T-helper 2 cell treated with Interferon-gamma antibody and Interleukin-4, amounts not matched to agents 100 ng/mL and 5 ng/mL, for 36 hours (primary cell): Measurements from ENCODE around the gene RPA3. TPM values are rescaled to one million over a fixed set of nuclear protein-coding genes. Genes with fewer than 3 reads are reported as not detected.
"Not testable (repeated sequence)": the region's sequence is repeated elsewhere in the genome, so short reads cannot be mapped to it uniquely, and the experiment has no call there.

Source experiments
- intact Hi-C: fragments of 100-400 bp; cut with micrococcal nuclease; formaldehyde crosslinking; loops from one replicate; pipeline ENCODE4 v1.15.1; 2023
- total RNA-seq: library from RNA; stranded (reverse); gene quantifications from 2 replicates; pipeline ENCODE4 v1.2.3, GENCODE V29; 2022

The RPA3 gene
- total RNA-seq, 1 donor from 2014 or later: 97.9 TPM

DNA sequence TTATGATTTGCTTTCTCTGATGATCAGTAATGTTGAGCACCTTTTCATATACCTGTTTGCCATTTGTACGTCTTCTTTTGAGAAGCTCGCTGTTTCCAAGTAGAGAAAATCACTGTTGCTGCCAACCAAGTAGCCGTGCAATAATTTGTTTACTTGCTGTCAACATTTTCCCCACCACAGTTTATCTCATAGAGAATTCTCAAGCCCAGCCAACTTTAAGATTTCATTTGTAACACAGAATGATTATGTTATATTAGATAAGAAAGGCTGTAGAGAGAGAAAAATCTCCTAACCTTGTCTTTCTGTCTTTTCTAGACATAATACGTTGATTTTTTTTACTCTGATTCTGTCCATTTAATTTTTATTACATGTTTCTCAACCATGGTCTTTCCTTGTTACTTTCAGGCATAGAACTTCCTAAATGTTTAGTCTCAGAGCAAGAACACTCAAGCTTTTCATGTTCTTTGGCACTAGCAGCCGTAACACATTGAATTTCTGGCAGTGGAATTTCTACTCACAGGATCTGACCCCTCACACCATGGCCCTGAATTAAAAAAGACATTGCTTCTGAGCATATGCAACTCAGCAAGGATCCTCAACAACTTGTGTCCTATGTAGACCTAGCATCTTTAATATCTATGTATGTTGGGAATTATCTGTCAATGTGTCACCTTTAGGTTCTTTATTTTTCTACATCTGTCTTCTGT, 23.1 kb downstream of the RPA3 start:
- intact Hi-C loops: no loop called here

DNA sequence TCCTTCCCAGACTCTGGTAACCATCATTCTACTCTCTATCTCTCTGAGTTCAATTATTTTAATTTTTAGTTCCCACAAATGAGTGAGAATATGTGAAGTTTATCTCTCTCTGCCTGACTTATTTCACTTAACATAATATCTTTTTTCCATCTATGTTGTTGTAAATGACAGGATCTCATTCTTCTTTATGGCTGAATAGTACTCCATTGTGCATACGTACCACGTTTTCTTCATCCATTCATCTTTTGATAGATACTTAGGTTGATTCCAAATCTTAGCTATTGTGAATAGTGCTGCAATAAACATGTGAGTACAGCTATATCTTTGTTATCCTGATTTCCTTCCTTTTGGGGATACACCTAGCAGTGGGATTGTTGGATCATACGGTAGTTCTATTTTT, 23.9 kb downstream of the RPA3 start:
- intact Hi-C loops: no loop called here

DNA sequence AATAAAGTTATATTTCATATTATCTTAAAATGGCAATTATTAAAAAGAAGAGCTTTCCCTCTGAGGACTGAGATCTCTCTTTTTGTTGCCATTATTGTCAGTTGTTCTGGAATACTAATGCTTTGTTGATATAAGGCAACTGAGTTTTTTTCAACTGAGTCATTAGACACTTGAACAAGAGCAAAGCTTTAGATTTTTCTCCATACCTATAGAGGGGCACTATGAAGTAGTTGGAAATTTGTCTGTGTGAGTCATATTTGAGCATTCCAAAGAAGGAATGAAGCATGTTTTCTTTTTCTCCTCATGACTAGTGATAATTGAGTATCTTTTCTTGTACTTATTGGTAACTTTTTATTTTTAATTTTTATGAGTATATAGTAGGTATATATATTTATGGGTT, 24.5 kb downstream of the RPA3 start:
- intact Hi-C loops: no loop called here

DNA sequence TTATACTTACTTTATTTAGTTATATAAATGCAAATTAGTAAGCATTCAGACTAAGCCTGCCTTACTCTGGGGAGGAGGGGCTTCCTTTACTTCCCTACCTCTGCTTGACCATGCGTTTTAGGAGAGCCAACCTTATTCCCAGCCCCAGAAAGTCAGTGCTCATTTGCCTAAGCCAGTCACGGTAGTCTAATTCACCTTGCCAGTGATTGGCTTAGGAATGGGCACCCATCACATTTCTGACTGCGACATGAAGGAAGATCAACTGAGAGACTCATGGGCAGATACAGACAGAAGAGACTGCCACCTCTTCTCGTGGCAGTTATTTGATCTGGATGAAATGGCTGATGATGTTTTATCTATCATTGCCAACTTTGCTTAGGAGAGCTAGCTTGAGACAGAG, 29.5 kb downstream of the RPA3 start:
- intact Hi-C loops: no loop called here

DNA sequence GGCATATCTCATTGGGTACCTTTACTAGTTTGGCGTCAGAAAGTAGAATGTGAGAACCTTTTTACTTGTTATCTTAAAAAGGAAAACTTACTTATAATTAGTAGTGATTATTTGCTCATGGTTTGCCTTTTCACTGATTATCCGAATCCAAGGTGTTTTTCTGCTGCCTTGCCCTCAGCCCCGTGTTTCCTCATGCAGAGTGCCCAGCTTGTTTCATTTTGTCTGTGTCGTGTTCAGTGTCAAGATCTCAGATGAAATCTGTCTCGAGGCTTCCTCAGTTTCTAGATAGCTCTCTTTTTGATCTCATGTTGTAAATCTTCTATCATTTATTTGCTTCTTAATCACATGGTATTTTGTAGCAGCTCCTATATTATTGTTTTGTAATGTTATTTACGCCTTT, 30.1 kb downstream of the RPA3 start:
- intact Hi-C loops: no loop called here

DNA sequence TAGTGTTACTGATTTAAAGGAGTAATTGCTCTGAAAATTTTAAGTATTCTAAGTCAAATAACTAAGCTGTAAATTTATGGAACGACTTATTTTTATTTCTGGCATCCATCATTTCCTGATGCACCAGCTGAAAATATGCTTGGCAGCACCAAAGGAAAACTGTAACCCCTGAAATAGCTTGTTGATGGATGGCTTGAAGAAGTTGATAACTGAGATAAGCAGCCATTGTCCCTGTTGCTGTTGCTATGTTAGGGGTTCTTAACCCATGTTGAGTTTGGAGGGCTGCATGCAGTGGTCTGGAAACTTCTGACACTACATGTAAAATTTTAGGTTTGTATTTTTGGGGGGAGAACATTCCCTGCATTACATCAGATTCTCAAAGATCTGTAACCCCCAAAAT, 30.6 kb downstream of the RPA3 start:
- intact Hi-C loops: no loop called here

DNA sequence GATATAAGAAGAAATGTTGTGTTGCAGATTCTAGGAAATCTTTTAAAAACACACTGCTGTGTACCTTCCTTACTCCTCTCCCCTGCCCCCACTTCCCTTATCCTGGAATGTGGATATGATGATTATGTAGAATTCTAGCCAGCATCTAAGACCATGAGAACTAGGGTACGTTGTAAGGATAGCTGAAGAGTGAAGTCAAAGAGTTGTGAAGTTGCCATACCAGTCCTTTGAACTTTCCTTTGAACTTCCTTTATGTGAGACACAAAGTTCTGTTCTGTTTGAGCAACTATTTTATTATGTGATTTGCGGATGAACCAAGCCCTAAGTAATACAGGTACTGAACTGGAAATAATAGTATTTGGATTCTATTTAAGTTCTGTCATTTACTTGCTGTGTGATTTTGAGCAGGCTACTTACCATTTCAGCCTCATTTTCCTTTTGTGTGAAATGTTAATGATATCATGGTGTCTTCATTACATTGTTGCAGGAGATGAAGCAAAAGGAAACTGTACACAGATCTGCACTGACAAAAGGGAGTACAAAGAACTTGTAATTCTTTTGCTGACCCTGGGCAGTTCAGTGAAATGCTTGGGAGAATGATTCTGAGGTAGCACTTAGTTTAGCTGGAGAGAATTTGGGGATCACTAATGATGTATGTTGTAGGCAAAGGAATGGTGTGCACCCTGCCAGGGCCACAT, 31.4 kb downstream of the RPA3 start:
- intact Hi-C loops: no loop called here

DNA sequence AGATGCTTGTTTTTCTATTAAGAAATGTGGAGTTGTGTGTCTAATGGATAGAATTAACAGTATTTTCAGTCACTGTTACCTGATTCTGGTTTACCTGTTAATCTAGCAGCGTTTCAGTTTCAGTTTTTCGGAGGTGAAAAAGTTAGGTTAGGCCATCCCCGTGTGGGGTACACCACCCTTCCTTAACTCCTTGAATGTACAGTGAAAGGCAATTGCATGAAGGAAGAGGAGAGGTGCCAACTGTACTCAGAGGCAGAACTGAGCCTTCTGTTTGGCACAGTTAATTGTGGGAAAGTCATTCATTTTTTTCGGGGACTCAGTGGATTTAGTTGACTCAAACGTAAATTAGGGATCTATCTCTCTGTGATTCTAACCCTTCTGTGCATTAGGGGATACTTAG, 35.5 kb downstream of the RPA3 start:
- intact Hi-C loops: no loop called here

DNA sequence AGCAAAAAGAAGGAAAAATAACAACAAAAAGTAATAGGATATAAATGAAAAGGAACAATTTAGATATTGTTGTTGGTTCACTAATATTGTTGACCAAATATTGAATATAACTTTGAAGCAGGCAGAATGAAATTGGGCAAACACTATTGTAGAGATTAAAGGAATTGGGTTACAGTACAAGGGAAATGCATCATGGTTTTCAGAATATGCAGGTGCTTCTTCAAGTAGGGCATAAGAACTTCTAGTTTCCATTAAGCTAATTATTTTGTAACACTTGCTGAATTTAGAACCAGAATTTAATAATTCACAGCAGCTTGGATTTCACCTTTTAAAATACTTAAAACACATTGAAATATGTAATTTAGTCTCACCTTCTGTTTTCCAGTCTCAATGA, 36.5 kb downstream of the RPA3 start:
- intact Hi-C loops: loop anchor here (1.0 to 2.0 kb wide), 6 partner anchors 80 to 615 kb away; partner anchors contain the start of gene GLCCI1

DNA sequence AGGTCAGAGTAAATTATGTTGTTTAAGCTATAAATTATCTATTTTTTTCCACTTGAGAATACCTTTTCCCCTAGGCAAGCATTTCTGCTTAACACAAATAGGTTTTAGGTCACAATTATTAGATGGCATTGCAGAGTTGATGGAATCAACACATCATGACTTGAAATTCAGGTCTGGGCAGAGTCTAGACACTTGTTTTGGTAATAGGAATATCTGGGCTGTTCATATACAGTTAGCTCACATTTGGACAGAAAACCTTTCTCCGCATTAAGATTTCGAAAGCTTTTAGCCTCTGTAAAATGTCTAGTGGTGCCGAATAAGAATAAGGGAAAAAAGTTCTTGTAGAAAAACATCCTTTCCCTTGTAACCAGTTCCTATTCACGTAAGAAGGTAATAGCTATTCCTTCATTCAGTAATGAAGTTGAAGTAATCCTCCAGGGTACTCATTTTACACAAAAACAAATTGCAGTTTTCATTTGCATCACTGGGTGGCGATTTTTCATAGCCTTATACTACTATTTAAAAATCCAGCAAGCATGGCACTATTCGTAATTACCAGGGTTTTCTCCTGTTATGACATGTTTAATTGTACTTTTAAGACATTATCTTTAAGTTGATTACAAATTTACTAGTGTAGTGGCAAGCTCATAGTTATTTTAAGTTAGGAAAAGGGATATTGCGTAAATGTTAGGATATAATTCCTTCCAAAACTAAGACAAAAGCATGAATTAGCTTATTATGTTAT, 37.0 kb downstream of the RPA3 start:
- intact Hi-C loops: loop anchor here (1.0 to 2.0 kb wide), 6 partner anchors 81 to 615 kb away; partner anchors contain the start of gene GLCCI1

DNA sequence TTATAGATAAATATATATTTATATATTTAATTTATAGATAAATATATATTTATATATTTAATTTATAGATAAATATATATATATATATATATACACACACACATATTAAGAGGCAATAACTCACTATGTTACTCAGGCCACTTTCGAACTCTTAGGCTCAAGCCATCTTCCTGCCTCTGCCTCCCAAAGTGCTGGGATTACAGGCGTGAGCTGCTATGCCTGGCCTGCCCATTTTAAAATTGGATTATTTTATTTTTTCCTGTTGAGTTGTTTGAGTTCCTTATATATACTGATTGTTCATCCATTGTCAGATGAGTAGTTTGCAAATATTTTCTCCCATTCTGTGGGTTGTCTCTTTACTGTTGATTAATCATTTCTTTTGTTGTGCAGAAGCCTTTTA, 38.8 kb downstream of the RPA3 start:
- intact Hi-C loops: loop anchor here (2.0 to 5.0 kb wide), 4 partner anchors 37 to 617 kb away; partner anchors contain the start of genes GLCCI1 and UMAD1

DNA sequence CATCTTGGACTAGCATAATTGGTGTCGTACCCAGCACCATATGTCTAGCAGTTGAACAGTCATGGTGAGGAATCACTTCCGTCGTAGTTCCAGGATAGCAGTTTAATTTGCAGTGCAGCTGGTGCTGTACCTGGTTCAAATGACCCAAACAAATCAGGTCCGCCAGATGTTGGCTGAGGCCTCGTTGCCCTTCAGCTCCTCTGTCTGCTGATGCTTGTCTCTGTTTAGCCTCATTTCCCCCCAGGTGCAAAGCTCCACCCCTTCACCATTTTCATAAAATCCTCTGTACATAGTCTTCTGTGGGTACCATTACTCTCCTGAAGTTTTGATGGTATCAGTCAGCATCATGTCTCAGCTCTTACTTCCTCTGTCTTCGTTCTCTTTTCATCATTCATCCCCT, 42.7 kb downstream of the RPA3 start:
- intact Hi-C loops: loop anchor here (5.0 kb wide), 1 partner anchor 33 kb away; the partner anchor contains the start of gene UMAD1

DNA sequence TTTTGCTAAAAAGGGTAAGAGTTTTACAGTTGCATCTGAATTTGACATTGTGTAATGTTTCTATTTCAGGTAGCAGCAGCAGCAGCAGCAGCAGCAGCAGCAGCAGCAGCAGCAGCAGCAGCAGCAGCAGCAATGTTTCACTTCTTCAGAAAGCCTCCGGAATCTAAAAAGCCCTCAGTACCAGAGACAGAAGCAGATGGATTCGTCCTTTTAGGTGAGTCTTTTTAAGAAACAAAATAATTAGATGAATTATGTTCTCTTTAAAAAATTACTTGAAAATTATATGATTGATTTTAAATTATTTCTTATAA, 45.2 kb downstream of the RPA3 start:
- intact Hi-C loops: no loop called here

DNA sequence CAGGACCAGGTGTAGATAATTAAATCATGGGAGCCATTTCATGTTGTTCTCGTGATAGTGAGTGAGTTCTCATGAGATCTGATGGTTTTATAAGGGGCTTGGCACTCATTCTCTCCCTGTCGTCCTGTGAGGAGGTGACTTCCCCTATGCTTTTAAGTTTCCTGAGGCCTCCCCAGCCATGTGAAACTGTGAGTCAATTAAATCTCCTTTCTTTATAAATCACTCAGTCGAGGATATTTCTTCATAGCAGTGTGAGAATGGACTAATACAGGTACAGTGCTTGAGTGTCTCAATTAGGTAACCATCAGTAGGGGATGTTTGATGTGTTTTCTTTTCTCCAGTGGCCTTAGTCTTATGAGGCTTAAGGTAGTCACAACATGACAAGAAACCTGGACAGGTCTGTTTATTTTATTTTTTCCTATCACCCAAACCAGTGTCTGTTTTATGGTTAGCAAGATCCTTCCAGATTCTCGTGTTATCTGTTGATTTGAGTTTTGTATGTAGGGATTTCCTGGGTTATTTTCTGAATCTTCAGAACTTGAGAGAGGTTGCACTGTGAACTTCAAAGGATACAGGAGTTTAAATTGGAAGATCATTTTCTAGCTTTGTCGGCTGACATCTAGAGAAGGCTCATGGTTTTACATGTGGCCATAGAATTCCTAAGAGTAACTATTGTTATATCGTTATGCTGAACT, 45.7 kb downstream of the RPA3 start:
- intact Hi-C loops: no loop called here

DNA sequence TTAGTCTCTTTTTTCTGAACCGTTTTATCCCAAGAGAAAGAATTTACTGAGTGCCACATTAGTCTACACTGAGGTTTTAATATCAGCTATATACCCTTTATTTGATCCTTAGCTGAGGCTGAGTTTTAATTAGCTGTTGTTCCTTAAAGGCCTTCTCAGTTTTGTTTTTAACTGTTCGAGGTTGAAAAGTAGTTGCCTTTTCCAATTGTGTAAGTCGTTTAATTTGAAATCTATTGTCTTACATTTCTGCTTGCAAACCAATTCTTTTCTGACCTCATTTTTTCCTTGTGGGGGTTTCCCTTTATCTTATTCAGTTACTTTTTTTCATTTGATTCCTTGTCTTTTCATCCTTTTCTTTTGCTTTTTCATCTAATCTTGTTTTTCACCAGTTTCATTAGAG, 47.0 kb downstream of the RPA3 start:
- intact Hi-C loops: no loop called here

DNA sequence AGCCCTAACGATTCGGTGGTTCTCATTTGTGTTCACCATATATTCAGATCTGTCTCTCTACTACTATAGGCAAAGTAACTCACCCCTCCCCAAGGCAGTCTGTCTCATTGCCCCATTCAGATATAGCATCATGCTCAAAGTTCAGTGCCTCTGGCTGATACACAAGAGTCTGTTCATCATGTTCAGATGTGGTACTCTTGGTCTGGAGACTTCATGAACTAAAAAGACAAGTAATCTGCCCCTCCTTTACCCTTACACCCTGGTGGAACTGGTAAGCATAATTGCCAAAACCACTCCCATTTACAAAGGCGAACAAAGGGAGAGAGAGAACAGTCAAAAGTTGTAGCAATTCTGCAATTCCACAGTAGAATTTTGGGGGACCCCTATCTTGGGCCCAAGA, 47.9 kb downstream of the RPA3 start:
- intact Hi-C loops: no loop called here

DNA sequence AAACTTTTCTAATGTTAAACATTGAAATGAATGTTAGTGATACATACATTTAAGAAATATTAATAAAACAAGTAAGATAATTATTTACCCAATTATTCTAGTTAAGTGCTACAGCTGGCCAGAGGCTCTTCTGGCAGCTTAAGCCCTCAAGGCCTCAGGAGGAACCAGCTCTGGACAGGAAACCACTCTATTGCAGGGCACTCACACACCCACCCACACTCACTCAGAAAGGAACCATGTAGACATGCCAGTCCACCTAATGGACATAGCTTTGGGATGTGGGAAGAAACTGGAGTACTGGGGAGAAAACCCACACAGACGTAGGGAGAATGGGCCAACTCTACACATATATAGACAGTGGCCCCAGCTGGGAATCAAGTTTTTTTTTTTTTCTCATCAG, 49.7 kb downstream of the RPA3 start:
- intact Hi-C loops: no loop called here

DNA sequence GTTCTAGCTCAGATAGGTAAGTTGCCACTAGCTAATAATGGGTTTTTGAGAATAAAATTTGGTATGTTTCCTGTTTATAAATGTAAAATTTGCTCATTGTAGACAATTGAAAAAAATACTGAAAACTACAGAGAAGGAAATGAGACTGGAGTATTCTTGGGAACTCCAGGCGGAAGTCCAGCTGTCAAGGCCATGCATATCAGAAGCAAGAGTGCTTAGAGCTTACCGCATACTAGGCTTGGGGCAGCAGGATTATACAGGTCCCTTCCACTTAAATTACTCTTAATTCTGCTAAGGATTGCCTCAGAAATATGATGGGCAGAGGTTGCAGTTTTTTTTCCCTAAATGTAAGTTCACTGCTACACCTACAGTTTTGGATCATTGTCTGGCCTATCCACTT, 51.2 kb downstream of the RPA3 start:
- intact Hi-C loops: no loop called here

DNA sequence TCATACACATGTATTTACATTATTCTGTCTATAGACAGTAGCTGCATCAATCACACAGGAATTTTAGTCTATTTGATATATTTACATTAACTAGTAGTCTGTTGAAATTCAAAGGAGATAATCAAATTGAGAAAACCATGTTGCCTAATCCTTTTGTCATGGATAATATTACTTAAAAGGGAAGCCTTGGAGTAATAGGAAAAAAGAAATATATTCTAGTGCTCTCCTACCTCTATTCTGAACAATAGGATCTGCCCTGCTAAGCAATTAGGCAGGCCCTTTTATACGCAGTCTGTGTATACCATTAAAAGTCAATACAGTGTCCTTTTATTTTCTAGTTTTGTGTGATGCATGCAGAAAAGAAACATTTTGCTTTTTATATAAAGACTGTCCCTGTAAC, 53.4 kb downstream of the RPA3 start:
- intact Hi-C loops: no loop called here

DNA sequence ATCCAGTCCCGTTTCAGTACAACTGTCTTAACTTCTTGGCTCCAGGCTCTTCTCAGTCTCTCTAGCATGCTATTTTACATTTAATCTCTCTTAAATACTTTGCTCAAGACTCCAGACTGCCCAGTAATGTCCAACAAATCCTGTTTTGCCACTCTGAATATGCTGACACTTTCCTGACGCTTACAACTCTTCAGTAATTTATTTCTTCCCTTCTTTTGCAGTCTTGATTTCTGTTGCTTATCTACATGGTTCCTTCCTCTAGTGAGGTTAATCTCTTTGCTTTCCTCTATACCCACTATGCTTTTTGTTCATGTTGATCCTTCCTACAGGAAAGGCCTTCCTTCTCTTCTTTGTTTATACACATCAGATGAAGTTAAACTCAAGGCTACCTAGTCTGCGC, 54.1 kb downstream of the RPA3 start:
- intact Hi-C loops: no loop called here

DNA sequence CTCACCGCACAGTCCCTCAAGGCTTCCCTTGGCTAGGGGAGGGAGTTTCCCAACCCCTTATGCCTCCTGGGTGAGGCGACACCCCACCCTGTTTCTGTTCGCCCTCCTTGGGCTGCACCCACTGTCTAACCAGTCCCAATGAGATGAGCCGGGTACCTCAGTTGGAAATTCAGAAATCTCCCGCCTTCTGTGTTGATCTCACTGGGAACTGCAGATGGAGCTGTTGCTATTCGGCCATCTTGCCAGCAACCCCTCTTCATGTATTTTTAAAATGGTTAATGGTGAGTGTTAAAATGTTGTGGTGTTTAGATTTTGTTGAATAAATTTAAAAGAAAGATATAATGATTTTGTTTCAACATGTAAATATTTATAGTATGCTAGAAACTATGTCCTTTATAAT, 55.9 kb downstream of the RPA3 start:
- intact Hi-C loops: no loop called here

DNA sequence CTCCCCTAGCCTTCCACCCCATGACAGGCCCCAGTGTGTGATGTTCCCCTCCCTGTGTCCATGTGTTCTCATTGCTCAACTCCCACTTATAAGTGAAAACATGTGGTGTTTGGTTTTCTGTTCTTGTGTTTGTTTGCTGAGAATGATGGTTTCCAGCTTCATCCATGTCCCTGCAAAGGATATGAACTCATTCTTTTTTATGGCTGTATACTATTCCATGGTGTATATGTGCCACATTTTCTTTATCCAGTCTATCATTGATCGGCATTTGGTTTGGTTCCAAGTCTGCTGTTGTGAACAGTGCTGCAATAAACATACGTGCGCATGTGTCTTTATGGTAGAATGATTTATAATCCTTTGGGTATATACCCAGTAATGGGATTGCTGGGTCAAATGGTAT, 61.9 kb downstream of the RPA3 start:
- intact Hi-C loops: not testable (repeated sequence)
